Tibial nerve (tissue), 4 donors: ENCODE results near the gene ACR.

Source experiments
- CTCF ChIP-seq, 5 experiments: fragments of 200-600 bp in 3 of 5; fragments of 450-650 bp in 2 of 5; sonication (generic) in 3 of 5; IDR thresholded peaks; one replicate each; pipeline ENCODE4 v1.5.1; 2016 to 2019; ENCODE audit warnings: antibody characterized with exemption in 5 of 5, mild to moderate bottlenecking in 3 of 5, moderate library complexity in 2 of 5
- EP300 ChIP-seq, 2 donors: sonication (generic); formaldehyde crosslinking; IDR thresholded peaks; one replicate each; pipeline ENCODE4 v1.6.1; 2017; ENCODE audit warnings: antibody characterized with exemption in 2 of 2, mild to moderate bottlenecking in 1 of 2
- POLR2A ChIP-seq, 2 donors: fragments of 450-650 bp; IDR thresholded peaks; one replicate each; pipeline ENCODE4 v1.6.1; 2017; ENCODE audit warnings: antibody characterized with exemption in 2 of 2, mild to moderate bottlenecking in 2 of 2, moderate library complexity in 2 of 2

GRCh38 chr22:50730941-50731661 is 6.9 kb upstream of the ACR start:
- TF ChIP-seq CTCF (IDR thresholded peaks at IDR 0.05) (no peak), POLR2A (IDR thresholded peaks at IDR 0.05) (no peak), EP300 (IDR thresholded peaks at IDR 0.05) (no peak)
